HCT116 (cell line): Measurements from ENCODE around the gene TMEM179. TPM values are rescaled to one million over a fixed set of nuclear protein-coding genes. Genes with fewer than 3 reads are reported as not detected.

Source experiments
- ATAC-seq: fragments of 200-7000 bp; cut with Tn5 transposase; 2 replicates; pipeline ENCODE4 v1.9.1; 2020; ENCODE audit warnings: mild to moderate bottlenecking, moderate library complexity
- BruUV-seq: library from RNA; stranded (reverse); fragments of 400-500 nt; replicated peaks from 2 replicates; lab custom pipeline; 2021; lab: Mats Ljungman, UMichigan
- CTCF ChIA-PET: fragments of 300-600 bp; sonication (Branson Sonifier 250); formaldehyde crosslinking; loops from one replicate; lab custom pipeline; 2021; ENCODE audit warnings: antibody characterized with exemption; lab: Charles Lee
- POLR2A ChIA-PET: fragments of 300-600, 350-600 bp; sonication (Branson Sonifier 250); formaldehyde crosslinking; loops from one replicate; lab custom pipeline; 2021; ENCODE audit warnings: antibody characterized with exemption; lab: Charles Lee
- RAD21 ChIA-PET, 2 experiments: fragments of 300-600 bp; sonication (Branson Sonifier 250); formaldehyde crosslinking; loops; one replicate each; lab custom pipeline; 2023; ENCODE audit warnings: low total read pairs in 2 of 2; ENCODE audit not compliant: uncharacterized antibody in 2 of 2, unreplicated experiment in 2 of 2, low non-redundant PET in 1 of 2; lab: Charles Lee
- DNase-seq: peaks from one replicate; pipeline ENCODE4 v3.0.0-alpha.2; 2010; ENCODE audit warnings: low read depth, low spot score
- H2AFZ ChIP-seq: fragments of 200-600 bp; shearing (Covaris generic), sonication (generic); 2 replicates; pipeline ENCODE4 v1.6.1; 2017; ENCODE audit warnings: low read depth, mixed run types, mixed read lengths, antibody characterized with exemption, low read length; ENCODE audit not compliant: poor library complexity, severe bottlenecking
- H3K27ac ChIP-seq: 2 replicates; pipeline ENCODE4 v1.5.1; 2012; ENCODE audit warnings: low read depth, low read length
- H3K27me3 ChIP-seq: fragments of 200-600 bp; sonication (generic); 2 replicates; pipeline ENCODE4 v1.6.1; 2016; ENCODE audit warnings: mixed run types, low read length, mixed read lengths; ENCODE audit not compliant: insufficient read depth
- H3K36me3 ChIP-seq, 2 experiments: fragments of 200-500 bp in 1 of 2; fragments of 200-600 bp in 1 of 2; sonication (Bioruptor generic) in 1 of 2; sonication (generic) in 1 of 2; 2 replicates each; pipeline versions ENCODE4 v1.5.1 to v1.6.1; 2014 to 2016; ENCODE audit warnings: low read length in 2 of 2, inconsistent platforms in 1 of 2, mixed read lengths in 1 of 2, mixed run types in 1 of 2; ENCODE audit not compliant: insufficient read depth in 2 of 2, control insufficient read depth in 1 of 2
- H3K4me1 ChIP-seq, 2 experiments: fragments of 200-600 bp in 1 of 2; sonication (generic) in 1 of 2; 2 replicates each; pipeline versions ENCODE4 v1.5.1 to v1.6.1; 2012 to 2017; ENCODE audit warnings: low read length in 2 of 2, inconsistent platforms in 1 of 2, mild to moderate bottlenecking in 1 of 2, mixed read lengths in 1 of 2, mixed run types in 1 of 2, moderate library complexity in 1 of 2; ENCODE audit not compliant: insufficient read depth in 2 of 2, control insufficient read depth in 1 of 2
- H3K4me2 ChIP-seq: fragments of 200-600 bp; sonication (generic); 2 replicates; pipeline ENCODE4 v1.6.1; 2017; ENCODE audit warnings: mixed run types, low read length, mixed read lengths
- H3K4me3 ChIP-seq, 2 experiments: fragments of 200-600 bp in 1 of 2; sonication (generic) in 1 of 2; replicated peaks in 1 of 2; 2 replicates each; pipeline ENCODE4 v1.5.1; 2011 to 2016; ENCODE audit warnings: low read length in 2 of 2, control low read depth in 1 of 2, low read depth in 1 of 2, mild to moderate bottlenecking in 1 of 2, mixed read lengths in 1 of 2, mixed run types in 1 of 2
- H3K79me2 ChIP-seq: fragments of 200-600 bp; sonication (generic); 2 replicates; pipeline ENCODE4 v1.6.1; 2017; ENCODE audit warnings: mild to moderate bottlenecking, mixed run types, low read length, moderate library complexity, mixed read lengths; ENCODE audit not compliant: insufficient read depth
- H3K9ac ChIP-seq: fragments of 200-600 bp; sonication (generic); 2 replicates; pipeline ENCODE4 v1.6.1; 2016; ENCODE audit warnings: low read length, mixed read lengths
- H3K9me2 ChIP-seq: fragments of 200-600 bp; sonication (generic), shearing (Covaris generic); 2 replicates; pipeline ENCODE4 v1.6.1; 2017; ENCODE audit warnings: mixed run types, mild to moderate bottlenecking, moderate library complexity; ENCODE audit not compliant: insufficient read depth
- H3K9me3 ChIP-seq, 2 experiments: fragments of 200-500 bp in 1 of 2; fragments of 200-600 bp in 1 of 2; sonication (Bioruptor generic) in 1 of 2; sonication (generic) in 1 of 2; 2 replicates each; pipeline ENCODE4 v1.6.1; 2014 to 2017; ENCODE audit warnings: low read length in 2 of 2, mixed read lengths in 2 of 2, inconsistent platforms in 1 of 2, low read depth in 1 of 2, mild to moderate bottlenecking in 1 of 2, mixed run types in 1 of 2, moderate library complexity in 1 of 2; ENCODE audit not compliant: control insufficient read depth in 1 of 2, insufficient read depth in 1 of 2
- H4K20me1 ChIP-seq: fragments of 200-600 bp; sonication (generic), shearing (Covaris generic); 2 replicates; pipeline ENCODE4 v1.6.1; 2017; ENCODE audit warnings: mixed run types, mild to moderate bottlenecking, moderate library complexity; ENCODE audit not compliant: insufficient read depth
- ATF3 ChIP-seq: IDR thresholded peaks from 2 replicates; pipeline ENCODE4 v1.6.1; 2012
- CBX3 ChIP-seq: IDR thresholded peaks from 2 replicates; pipeline ENCODE4 v1.6.1; 2012; ENCODE audit warnings: low read depth
- CEBPB ChIP-seq: IDR thresholded peaks from 2 replicates; pipeline ENCODE4 v1.6.1; 2012; ENCODE audit warnings: low read depth
- CTCF ChIP-seq, 3 experiments: fragments of 200-600 bp in 1 of 3; sonication (generic) in 1 of 3; IDR thresholded peaks in 2 of 3; conservative IDR thresholded peaks in 1 of 3; 2 replicates each; pipeline ENCODE4 v1.5.1; 2012 to 2017; ENCODE audit warnings: low read depth in 2 of 3, low read length in 2 of 3, antibody characterized with exemption in 1 of 3, borderline replicate concordance in 1 of 3, control low read depth in 1 of 3, mild to moderate bottlenecking in 1 of 3, mixed read lengths in 1 of 3, mixed run types in 1 of 3, moderate library complexity in 1 of 3; ENCODE audit not compliant: insufficient read depth in 1 of 3
- EGR1 ChIP-seq: IDR thresholded peaks from 2 replicates; pipeline ENCODE4 v1.6.1; 2012; ENCODE audit warnings: low read depth
- EZH2 ChIP-seq: fragments of 200-600 bp; sonication (generic); IDR thresholded peaks from 2 replicates; pipeline ENCODE4 v1.6.1; 2017; ENCODE audit warnings: antibody characterized with exemption, mixed run types
- EZH2phosphoT487 ChIP-seq: fragments of 200-600 bp; IDR thresholded peaks from 2 replicates; pipeline ENCODE4 v1.6.1; 2018; ENCODE audit warnings: antibody characterized with exemption, borderline replicate concordance
- JUND ChIP-seq: IDR thresholded peaks from 2 replicates; pipeline ENCODE4 v1.6.1; 2012
- MAX ChIP-seq: IDR thresholded peaks from 2 replicates; pipeline ENCODE4 v1.6.1; 2012
- POLR2AphosphoS5 ChIP-seq: IDR thresholded peaks from 2 replicates; pipeline ENCODE4 v1.6.1; 2011; ENCODE audit warnings: mild to moderate bottlenecking, low read depth, low read length, moderate library complexity
- RAD21 ChIP-seq: IDR thresholded peaks from 2 replicates; pipeline ENCODE4 v1.6.1; 2012; ENCODE audit warnings: low read depth, mild to moderate bottlenecking
- SP1 ChIP-seq: IDR thresholded peaks from 2 replicates; pipeline ENCODE4 v1.6.1; 2012; ENCODE audit warnings: low read depth
- SRF ChIP-seq: IDR thresholded peaks from 2 replicates; pipeline ENCODE4 v1.6.1; 2012; ENCODE audit warnings: low read depth
- TCF7L2 ChIP-seq: IDR thresholded peaks from 2 replicates; pipeline ENCODE4 v1.7.0; 2011; ENCODE audit warnings: borderline replicate concordance, inconsistent platforms; ENCODE audit not compliant: insufficient read depth, insufficient read length; ENCODE audit errors: extremely low read depth
- YY1 ChIP-seq: IDR thresholded peaks from 2 replicates; pipeline ENCODE4 v1.6.1; 2011; ENCODE audit warnings: low read length, low read depth, moderate library complexity, mild to moderate bottlenecking; ENCODE audit not compliant: insufficient replicate concordance; ENCODE audit errors: extremely low read depth
- ZFX ChIP-seq: fragments of 450-650 bp; IDR thresholded peaks from 2 replicates; pipeline ENCODE4 v1.6.1; 2017
- ZNF274 ChIP-seq: fragments of 200-500 bp; sonication (Bioruptor generic); IDR thresholded peaks from 2 replicates; pipeline ENCODE4 v1.6.1; 2014; ENCODE audit warnings: mild to moderate bottlenecking, low read depth, low read length, inconsistent platforms
- intact Hi-C: fragments of 100-400 bp; cut with micrococcal nuclease; formaldehyde crosslinking; loops from 2 replicates; pipeline ENCODE4 v1.10.0; 2022
- total RNA-seq: library from RNA; stranded (reverse); gene quantifications from one replicate; pipeline ENCODE4 v1.2.1, GENCODE V29; 2021; ENCODE audit not compliant: unreplicated experiment

TMEM179 gene
- total RNA-seq, 1 experiment from 2014 or later = not detected

- no peak for TF ChIP-seq SP1
- no peak for TF ChIP-seq TCF7L2
- no peak for TF ChIP-seq RAD21
- TF ChIP-seq EGR1 = no peak
- TF ChIP-seq ZNF274 = no peak
Measured at GRCh38 chr14:104638927-104639450, 34.4 kb upstream of the TMEM179 start (continued).

GRCh38 chr14:104638190-104638589 is 33.6 kb upstream of the TMEM179 start:
- no peaks in the 10 kb centered on the region for H3K9me2 ChIP-seq
- H3K27ac ChIP-seq = no peak overlapping the region
- no peak overlapping the region for H3K9ac ChIP-seq
- peaks cover 4 to 6% of the 10 kb centered on the region in 2 experiments for H3K4me1 ChIP-seq
- ATAC-seq (no peak), DNase-seq (no peak)
- no peak overlapping the region for H2AFZ ChIP-seq
- ChIA-PET POLR2A (no interaction called here), RAD21 (no interaction called here), CTCF (interaction anchor here (1.7 kb wide), 1 partner anchor 560 kb away, joined by 4 read pairs; no protein-coding TSS in a partner anchor)
- no TSS peak for BruUV-seq
- no peaks in the 10 kb centered on the region for H4K20me1 ChIP-seq
- peaks cover 5% of the 10 kb centered on the region; the same call in 1 of the 2 replicates for H3K27me3 ChIP-seq
- intact Hi-C loops = no loop called here
- TF ChIP-seq ATF3 = no peak
- TF ChIP-seq EZH2phosphoT487 = no peak
- TF ChIP-seq EZH2 = no peak
- TF ChIP-seq CTCF (IDR thresholded peaks at IDR 0.05 in 2 of 3, conservative IDR thresholded peaks at IDR 0.05 in 1 of 3; ENCODE audit: borderline replicate concordance in 1 of 3, insufficient read depth in 1 of 3, low read depth in 2 of 3, low read length in 2 of 3) = no peak
- TF ChIP-seq JUND = no peak
- no peak for TF ChIP-seq MAX
- TF ChIP-seq EGR1 = no peak
- TF ChIP-seq CEBPB = no peak
- TF ChIP-seq CBX3 = no peak
- no peak for TF ChIP-seq SRF
- TF ChIP-seq ZFX = no peak
- no peak for TF ChIP-seq YY1
- TF ChIP-seq POLR2AphosphoS5 = no peak
- H3K79me2 ChIP-seq = no peaks in the 10 kb centered on the region
- no peak overlapping the region for H3K4me2 ChIP-seq
- no peak overlapping the region for H3K4me3 ChIP-seq
- no peaks in the 10 kb centered on the region for H3K36me3 ChIP-seq
- no peaks in the 10 kb centered on the region for H3K9me3 ChIP-seq
